T47D (cell line): ENCODE data around the gene SCRN1.

Source experiments
- DNase-seq, 2 experiments: peaks; one replicate each; pipeline versions ENCODE4 v3.0.0 to v3.0.0-alpha.2; 2011 to 2012; ENCODE audit warnings: low read depth in 1 of 2, low spot score in 1 of 2
- JUND ChIP-seq: IDR thresholded peaks from 2 replicates; pipeline ENCODE4 v1.6.1; 2012; ENCODE audit warnings: low read depth
- in situ Hi-C: cut with HindIII; loops from 2 replicates; pipeline ENCODE4 v1.10.0; 2016; ENCODE audit warnings: low sequenced_read_pairs, low pct_unique_long_range_greater_than_20kb

Gene SCRN1

GRCh38 chr7:29926741-29927140 is 62.9 kb downstream of the SCRN1 start:
- no peak for TF ChIP-seq JUND
- DNase-seq, result no peak
- in situ Hi-C loops, result no loop called here

- in situ Hi-C loops, result no loop called here
- TF ChIP-seq JUND, result no peak
- no peak for DNase-seq
Measured at GRCh38 chr7:29926216-29926615, 63.4 kb downstream of the SCRN1 start.

GRCh38 chr7:29924684-29925083 is 64.9 kb downstream of the SCRN1 start:
- in situ Hi-C loops, result no loop called here
- no peak for TF ChIP-seq JUND
- DNase-seq, result no peak

- DNase-seq, result no peak
- TF ChIP-seq JUND, result no peak
- in situ Hi-C loops, result no loop called here
Measured at GRCh38 chr7:29924006-29924405, 65.6 kb downstream of the SCRN1 start.

- no peak for DNase-seq
- in situ Hi-C loops, result no loop called here
- no peak for TF ChIP-seq JUND
Measured at GRCh38 chr7:29922921-29923700, 66.5 kb downstream of the SCRN1 start.

- in situ Hi-C loops, result no loop called here
- TF ChIP-seq JUND, result no peak
- peak; percentile 10 to 79 for DNase-seq
Measured at GRCh38 chr7:29921404-29922010, 68.1 kb downstream of the SCRN1 start.

- in situ Hi-C loops, result no loop called here
- TF ChIP-seq JUND, result no peak
- DNase-seq, result no peak
Measured at GRCh38 chr7:29920491-29920890, 69.1 kb downstream of the SCRN1 start.

GRCh38 chr7:29919790-29920189 is 69.8 kb downstream of the SCRN1 start:
- DNase-seq, result no peak
- in situ Hi-C loops, result no loop called here
- TF ChIP-seq JUND, result no peak

- no peak for TF ChIP-seq JUND
- no peak for DNase-seq
- in situ Hi-C loops, result no loop called here
Measured at GRCh38 chr7:29918850-29919249, 70.8 kb downstream of the SCRN1 start.

- no peak for DNase-seq
- in situ Hi-C loops, result no loop called here
- TF ChIP-seq JUND, result no peak
Measured at GRCh38 chr7:29917641-29918040, 72.0 kb downstream of the SCRN1 start.

- DNase-seq, result no peak
- TF ChIP-seq JUND, result no peak
- in situ Hi-C loops, result no loop called here
Measured at GRCh38 chr7:29915481-29916215, 74.0 kb downstream of the SCRN1 start.

- in situ Hi-C loops, result no loop called here
Measured at GRCh38 chr7:29914180-29914579, 75.4 kb downstream of the SCRN1 start.

More at GRCh38 chr7:29914180-29914579, 75.4 kb downstream of the SCRN1 start:
- no peak for DNase-seq
- TF ChIP-seq JUND, result no peak
